H1 (cell line): ENCODE measurements around the gene TMEM147. TPM values are rescaled to one million over a fixed set of nuclear protein-coding genes. Genes with fewer than 3 reads are reported as not detected.
A peak's percentile ranks its signal among the peaks of the same experiment; 100 is the strongest.

ENCODE experiments used
- CTCF ChIA-PET: fragments of 300-600 bp; sonication (Branson Sonifier 250); formaldehyde crosslinking; loops from one replicate; lab custom pipeline; 2021; ENCODE audit not compliant: partially characterized antibody; lab: Charles Lee
- POLR2A ChIA-PET: fragments of 300-600 bp; sonication (Branson Sonifier 250); formaldehyde crosslinking; loops from one replicate; lab custom pipeline; 2021; ENCODE audit warnings: inconsistent platforms; ENCODE audit not compliant: partially characterized antibody; lab: Charles Lee
- DNase-seq, 2 experiments: peaks; one replicate each; pipeline versions ENCODE4 v3.0.0 to v3.0.0-alpha.2; 2010 to 2022; ENCODE audit warnings: low spot score in 2 of 2, low read depth in 1 of 2, mixed read lengths in 1 of 2
- FAIRE-seq: peaks from 2 replicates; lab custom pipeline; 2011; peaks lifted over from hg19 to GRCh38; lab: Jason Lieb, UNC
- H2AFZ ChIP-seq: 2 replicates; pipeline ENCODE4 v1.8.1; 2012; ENCODE audit warnings: low read length, inconsistent platforms
- H2AK5ac ChIP-seq: 2 replicates; pipeline ENCODE4 v1.6.1; 2013; ENCODE audit warnings: low read depth, low read length
- H2BK120ac ChIP-seq: replicated peaks from 2 replicates; pipeline ENCODE3; 2013; ENCODE audit warnings: low read depth, low read length, inconsistent platforms
- H2BK12ac ChIP-seq: 2 replicates; pipeline ENCODE4 v1.6.1; 2013; ENCODE audit warnings: low read depth, low read length
- H2BK15ac ChIP-seq: 2 replicates; pipeline ENCODE4 v1.6.1; 2013; ENCODE audit warnings: low read length
- H2BK20ac ChIP-seq: 2 replicates; pipeline ENCODE4 v1.6.1; 2013; ENCODE audit warnings: low read length
- H2BK5ac ChIP-seq: 2 replicates; pipeline ENCODE4 v1.6.1; 2013; ENCODE audit warnings: low read depth, low read length
- H3K14ac ChIP-seq: 2 replicates; pipeline ENCODE4 v1.6.1; 2013; ENCODE audit warnings: inconsistent platforms; ENCODE audit not compliant: insufficient read length
- H3K18ac ChIP-seq: 2 replicates; pipeline ENCODE4 v1.6.1; 2013; ENCODE audit warnings: low read length; ENCODE audit errors: extremely low read depth
- H3K23ac ChIP-seq: 2 replicates; pipeline ENCODE4 v1.6.1; 2013; ENCODE audit warnings: inconsistent platforms; ENCODE audit not compliant: insufficient read length
- H3K23me2 ChIP-seq: 2 replicates; pipeline ENCODE4 v1.6.1; 2013; ENCODE audit warnings: low read depth, low read length
- H3K27ac ChIP-seq: 2 replicates; pipeline ENCODE4 v1.6.1; 2011; ENCODE audit warnings: low read depth, low read length, inconsistent platforms
- H3K27me3 ChIP-seq, 4 experiments: replicated peaks in 1 of 4; 1 replicate in 1 of 4; 2 replicates in 3 of 4; pipeline versions ENCODE4 v1.6.1 to v1.8.1; 2011 to 2013; ENCODE audit warnings: low read length in 3 of 4, mild to moderate bottlenecking in 3 of 4, inconsistent platforms in 2 of 4, mixed read lengths in 2 of 4, moderate library complexity in 1 of 4; ENCODE audit not compliant: control insufficient read depth in 3 of 4, insufficient read depth in 3 of 4; ENCODE audit errors: extremely low read depth in 1 of 4
- H3K36me3 ChIP-seq, 4 experiments: 2 replicates each; pipeline versions ENCODE4 v1.6.1 to v1.8.1; 2011 to 2013; ENCODE audit warnings: mild to moderate bottlenecking in 4 of 4, low read length in 3 of 4, moderate library complexity in 2 of 4, control low read depth in 1 of 4, inconsistent platforms in 1 of 4; ENCODE audit not compliant: insufficient read depth in 4 of 4, control insufficient read depth in 2 of 4
- H3K4ac ChIP-seq: replicated peaks from 2 replicates; pipeline ENCODE3; 2013; ENCODE audit warnings: low read length, low read depth, mixed read lengths, inconsistent platforms; ENCODE audit not compliant: insufficient read length
- H3K4me1 ChIP-seq, 4 experiments: replicated peaks in 1 of 4; 1 replicate in 1 of 4; 2 replicates in 3 of 4; pipeline versions ENCODE4 v1.6.1 to v1.8.1; 2011 to 2013; ENCODE audit warnings: low read length in 3 of 4, inconsistent platforms in 2 of 4, mixed read lengths in 1 of 4; ENCODE audit not compliant: insufficient read depth in 4 of 4, control insufficient read depth in 3 of 4
- H3K4me2 ChIP-seq, 2 experiments: 2 replicates each; pipeline versions ENCODE4 v1.6.1 to v1.8.1; 2011 to 2013; ENCODE audit warnings: low read depth in 2 of 2, low read length in 2 of 2, control low read depth in 1 of 2, inconsistent platforms in 1 of 2, mild to moderate bottlenecking in 1 of 2; ENCODE audit not compliant: insufficient read depth in 1 of 2
- H3K4me3 ChIP-seq, 4 experiments: fragments of 200-600, 300-600 bp in 1 of 4; sonication (generic), shearing (Covaris generic), sonication (Bioruptor Twin) in 1 of 4; 2 replicates each; pipeline versions ENCODE4 v1.5.1 to v1.8.1; 2011 to 2016; ENCODE audit warnings: low read length in 4 of 4, low read depth in 3 of 4, control low read depth in 2 of 4, inconsistent platforms in 2 of 4, mild to moderate bottlenecking in 2 of 4, mixed read lengths in 1 of 4, moderate library complexity in 1 of 4; ENCODE audit not compliant: insufficient read depth in 2 of 4; ENCODE audit errors: extremely low read depth in 1 of 4
- H3K56ac ChIP-seq: replicated peaks from 2 replicates; pipeline ENCODE3; 2013; ENCODE audit warnings: low read depth, mild to moderate bottlenecking, mixed read lengths, low read length, inconsistent platforms; ENCODE audit not compliant: insufficient read length
- H3K79me1 ChIP-seq: 2 replicates; pipeline ENCODE4 v1.6.1; 2013; ENCODE audit warnings: low read depth, low read length, control low read depth
- H3K79me2 ChIP-seq, 2 experiments: 2 replicates each; pipeline versions ENCODE4 v1.6.1 to v1.8.1; 2012 to 2013; ENCODE audit warnings: low read length in 2 of 2, mild to moderate bottlenecking in 2 of 2, inconsistent platforms in 1 of 2; ENCODE audit not compliant: insufficient read depth in 2 of 2, control insufficient read depth in 1 of 2
- H3K9ac ChIP-seq, 4 experiments: replicated peaks in 1 of 4; 1 replicate in 1 of 4; 2 replicates in 3 of 4; pipeline versions ENCODE4 v1.6.1 to v1.8.1; 2011 to 2013; ENCODE audit warnings: low read depth in 3 of 4, low read length in 3 of 4, control low read depth in 2 of 4, mild to moderate bottlenecking in 2 of 4, moderate library complexity in 2 of 4, inconsistent platforms in 1 of 4; ENCODE audit errors: extremely low read depth in 1 of 4
- H3K9me3 ChIP-seq, 2 experiments: 2 replicates each; pipeline versions ENCODE4 v1.6.1 to v1.8.1; 2012 to 2013; ENCODE audit warnings: mild to moderate bottlenecking in 2 of 2, moderate library complexity in 2 of 2, control low read depth in 1 of 2, inconsistent platforms in 1 of 2, low read depth in 1 of 2, low read length in 1 of 2, mixed read lengths in 1 of 2; ENCODE audit not compliant: insufficient read depth in 2 of 2
- H4K20me1 ChIP-seq, 2 experiments: replicated peaks in 1 of 2; 2 replicates each; pipeline versions ENCODE3 to v1.8.1; 2011 to 2013; ENCODE audit warnings: inconsistent platforms in 2 of 2, low read length in 2 of 2, mild to moderate bottlenecking in 1 of 2; ENCODE audit not compliant: insufficient read depth in 2 of 2, control insufficient read depth in 1 of 2
- H4K5ac ChIP-seq: 2 replicates; pipeline ENCODE4 v1.6.1; 2013; ENCODE audit warnings: low read length, low read depth, mixed read lengths, inconsistent platforms; ENCODE audit not compliant: insufficient read length
- H4K8ac ChIP-seq: 2 replicates; pipeline ENCODE4 v1.8.0; 2013; ENCODE audit warnings: mild to moderate bottlenecking, moderate library complexity, low read length, inconsistent platforms; ENCODE audit not compliant: insufficient read depth; ENCODE audit errors: extremely low read depth
- H4K91ac ChIP-seq: replicated peaks from 2 replicates; pipeline ENCODE3; 2013; ENCODE audit warnings: low read length, mixed read lengths, inconsistent platforms; ENCODE audit not compliant: insufficient read length
- BRCA1 ChIP-seq: IDR thresholded peaks from 2 replicates; pipeline ENCODE4 v1.6.1; 2012; ENCODE audit warnings: low read depth, low read length, improper control_type of control experiment
- CHD2 ChIP-seq: IDR thresholded peaks from 2 replicates; pipeline ENCODE4 v1.6.1; 2012; ENCODE audit warnings: low read length, improper control_type of control experiment
- FOSL1 ChIP-seq: IDR thresholded peaks from 2 replicates; pipeline ENCODE4 v1.6.1; 2011; ENCODE audit warnings: mild to moderate bottlenecking, low read depth, low read length, moderate library complexity; ENCODE audit not compliant: insufficient read depth
- GTF2F1 ChIP-seq: IDR thresholded peaks from 2 replicates; pipeline ENCODE4 v1.6.1; 2012; ENCODE audit warnings: low read depth, low read length, improper control_type of control experiment, borderline replicate concordance
- SIN3A ChIP-seq, 2 experiments: IDR thresholded peaks in 1 of 2; conservative IDR thresholded peaks in 1 of 2; 2 replicates each; pipeline ENCODE4 v1.6.1; 2011 to 2012; ENCODE audit warnings: low read length in 2 of 2, improper control_type of control experiment in 1 of 2, low read depth in 1 of 2, mild to moderate bottlenecking in 1 of 2
- TBP ChIP-seq: IDR thresholded peaks from 2 replicates; pipeline ENCODE4 v1.6.1; 2011; ENCODE audit warnings: low read depth, low read length, improper control_type of control experiment
- TCF12 ChIP-seq: IDR thresholded peaks from 2 replicates; pipeline ENCODE4 v1.6.1; 2011; ENCODE audit warnings: low read depth, mild to moderate bottlenecking, low read length
- WGBS, 2 experiments: shearing (Covaris generic) in 1 of 2; methylation state at CpG; one replicate each; pipeline versions ENCODE4 v1.1.6 to v1.1.7; 2013 to 2015; ENCODE audit warnings: low lambda C conversion rate in 2 of 2, mixed read lengths in 2 of 2, inconsistent platforms in 1 of 2, low coverage in 1 of 2, missing lambda C conversion rate in 1 of 2; ENCODE audit not compliant: insufficient replicate concordance in 2 of 2, insufficient coverage in 1 of 2, insufficient read length in 1 of 2; ENCODE audit errors: extremely low coverage in 1 of 2, missing lambda C conversion rate in 1 of 2; 5-methylcytosine and 5-hydroxymethylcytosine counted together
- polyA plus RNA-seq, 7 experiments: library from polyadenylated mRNA; depleted of rRNA in 3 of 7; stranded (reverse) in 5 of 7; unstranded in 2 of 7; fragments of >200 nt in 5 of 7; fragments of 200-250 nt in 2 of 7; gene quantifications; 1 replicate in 5 of 7; 2 replicates in 1 of 7; 4 replicates in 1 of 7; pipeline versions ENCODE4 v1.2.1 to v1.2.3, GENCODE V29; 2011 to 2013; ENCODE audit warnings: missing spikeins in 2 of 7, mixed read lengths in 2 of 7
- total RNA-seq: library from RNA; stranded (reverse); fragmentation: NEBNext Ultra II Directional; extraction: Animal tissue kit (Norgen Biotek cat#: 25700); gene quantifications from 2 replicates; pipeline ENCODE4 v1.2.1, GENCODE V29; 2021
- TF ChIP-seq, protein P1 (sequence below): IDR thresholded peaks from 2 replicates; pipeline ENCODE4 v1.6.1; 2012; ENCODE audit warnings: low read length, inconsistent platforms

TMEM147 gene
- total and polyA plus RNA-seq, 2 of the 8 experiments (the other 6 are each of a cell fraction or from before 2014, with no cell fraction given) = 159 to 418 TPM

DNA sequence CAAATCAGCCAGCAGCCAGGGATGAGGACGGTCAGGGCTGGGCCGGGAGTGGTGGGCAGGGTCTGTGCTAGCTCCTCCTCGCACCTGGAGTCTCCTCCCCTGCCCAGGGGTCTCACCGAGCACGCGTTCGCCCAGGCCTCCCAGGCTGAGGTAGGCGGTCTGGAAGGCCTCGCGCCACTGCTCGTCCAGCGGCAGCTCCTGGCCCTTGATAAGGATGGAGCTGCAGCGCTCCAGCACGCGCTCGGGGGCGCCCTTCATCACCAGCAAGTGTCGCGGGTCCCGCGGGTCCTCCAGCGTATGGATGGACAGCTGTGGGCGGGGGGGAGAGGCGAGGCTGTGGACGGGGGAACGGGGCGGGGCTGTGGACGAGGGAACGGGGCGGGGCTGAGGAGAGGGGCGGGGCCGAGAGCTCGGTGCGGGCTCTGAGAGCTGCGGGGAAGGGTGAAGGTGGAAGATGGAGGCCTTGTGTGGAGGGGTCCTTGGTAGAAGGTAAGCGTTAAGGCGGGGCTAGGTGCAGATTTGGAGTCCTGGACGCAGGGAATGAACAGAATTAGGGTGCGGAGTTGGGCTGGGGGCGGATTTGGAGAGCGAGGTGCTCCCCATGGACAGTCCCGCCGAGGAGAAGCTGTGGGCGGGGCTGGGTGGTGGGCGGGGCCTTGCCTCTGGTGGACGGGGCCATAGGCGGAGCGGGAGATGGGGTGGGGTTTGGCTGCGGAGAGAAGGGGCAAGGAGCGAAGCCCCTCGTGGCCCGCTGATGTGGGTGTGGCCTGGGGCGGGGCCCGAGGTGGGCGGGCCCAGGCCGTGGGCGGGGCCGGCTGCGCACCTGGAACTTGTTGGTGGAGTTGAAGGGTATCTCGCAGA, 12.3 kb downstream of the TMEM147 start:
- Histone ChIP-seq H2BK120ac (no peak overlapping the region), H3K36me3 (no peaks in the 10 kb centered on the region), H4K5ac (peak overlapping the region; percentile 91), H3K4me3 (peak overlapping the region; percentile 52 to 65 (median 62)), H3K4ac (no peak overlapping the region), H3K23me2 (peaks cover 4% of the 10 kb centered on the region; the same call in 1 of the 2 replicates), H3K4me1 (peaks cover 0 to 6% (median 4%) of the 10 kb centered on the region in 4 experiments; a peak in 3 of 7 replicates), H4K20me1 (peaks cover 7 to 8% of the 10 kb centered on the region in 2 experiments), H2AFZ (peak overlapping the region; percentile 96; the same call in 1 of the 2 replicates), H3K9me3 (no peaks in the 10 kb centered on the region; a peak in 1 of 4 replicates), H3K79me2 (no peaks in the 10 kb centered on the region), H3K4me2 (peak overlapping the region; percentile 42 to 92), H2BK20ac (no peak overlapping the region), H3K18ac (no peak overlapping the region), H3K27ac (no peak overlapping the region), H2AK5ac (no peak overlapping the region), H3K14ac (no peak overlapping the region), H2BK5ac (peak overlapping the region; percentile 47; the same call in 1 of the 2 replicates), H3K23ac (no peak overlapping the region), H4K91ac (no peak overlapping the region), H3K56ac (peak overlapping the region; percentile 42), H2BK12ac (no peak overlapping the region), H4K8ac (peak overlapping the region; percentile 48; the same call in 1 of the 2 replicates), H3K79me1 (no peaks in the 10 kb centered on the region), H3K9ac (peak overlapping the region in 2 of 4 experiments; percentile 47 to 48; a peak in 3 of 7 replicates), H2BK15ac (peak overlapping the region; percentile 77; the same call in 1 of the 2 replicates), H3K27me3 (peaks cover 0 to 16% (median 12%) of the 10 kb centered on the region in 4 experiments; a peak in 5 of 7 replicates)
- peak; percentile 86 to 99 for DNase-seq
- POLR2A ChIA-PET = interaction anchor here (0.6 to 3.2 kb wide), 11 partner anchors 14 to 207 kb away, joined by 3 to 9 read pairs (median 5); partner anchors contain the start of genes COX6B1, ETV2 and HAUS5
- FAIRE-seq = peak; percentile 92
- CTCF ChIA-PET = interaction anchor here (1.0 to 7.7 kb wide), 14 partner anchors 10 to 156 kb away, joined by 3 to 90 read pairs (median 6); partner anchors contain the start of genes HAUS5 and PMIS2
- 1% methylated on average over 23 of the region's 60 CpGs; no CpG with 5 or more reads in 1 of the 2 experiments for WGBS, 2 experiments
- TF ChIP-seq GTF2F1 (no peak), TCF12 (no peak), TBP (0 out of 2 replicates have a peak, but pooled peaks have one; percentile 38), FOSL1 (no peak), CHD2 (no peak; the same call in 1 of the 2 replicates), SIN3A (conservative IDR thresholded peaks at IDR 0.05 in 1 of 2, IDR thresholded peaks at IDR 0.05 in 1 of 2; ENCODE audit: low read depth in 1 of 2, low read length in 2 of 2) (peak; percentile 52 to 60; a peak in 1 of 4 replicates), BRCA1 (no peak)
- TF ChIP-seq, protein P1, sequence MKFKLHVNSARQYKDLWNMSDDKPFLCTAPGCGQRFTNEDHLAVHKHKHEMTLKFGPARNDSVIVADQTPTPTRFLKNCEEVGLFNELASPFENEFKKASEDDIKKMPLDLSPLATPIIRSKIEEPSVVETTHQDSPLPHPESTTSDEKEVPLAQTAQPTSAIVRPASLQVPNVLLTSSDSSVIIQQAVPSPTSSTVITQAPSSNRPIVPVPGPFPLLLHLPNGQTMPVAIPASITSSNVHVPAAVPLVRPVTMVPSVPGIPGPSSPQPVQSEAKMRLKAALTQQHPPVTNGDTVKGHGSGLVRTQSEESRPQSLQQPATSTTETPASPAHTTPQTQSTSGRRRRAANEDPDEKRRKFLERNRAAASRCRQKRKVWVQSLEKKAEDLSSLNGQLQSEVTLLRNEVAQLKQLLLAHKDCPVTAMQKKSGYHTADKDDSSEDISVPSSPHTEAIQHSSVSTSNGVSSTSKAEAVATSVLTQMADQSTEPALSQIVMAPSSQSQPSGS = no peak
